Measurements from ENCODE around the gene TRPV3. TPM values are rescaled to one million over a fixed set of nuclear protein-coding genes. Genes with fewer than 3 reads are reported as not detected.
A peak's percentile ranks its signal among the peaks of the same experiment; 100 is the strongest.

Gene TRPV3
- total and polyA plus RNA-seq, 2 donors (not counting 1 experiment from before 2014, with no cell fraction given) = 0.20 to 0.99 TPM

- no peaks in the 10 kb centered on the region for H3K27me3 ChIP-seq (ENCODE audit: control insufficient read depth, insufficient read depth, low read length)
- peak overlapping the region; percentile 19 for H2AFZ ChIP-seq (ENCODE audit: low read length)
- H3K27ac ChIP-seq (ENCODE audit: insufficient read depth, low read length) = no peak overlapping the region
- no peak overlapping the region for H3K9ac ChIP-seq (ENCODE audit: insufficient read depth, low read length)
- peak in 1 of 2 donors; percentile 7 for DNase-seq (ENCODE audit: low read depth in 2 of 2)
- H3K79me2 ChIP-seq (ENCODE audit: control insufficient read depth, insufficient read depth, low read length) = no peaks in the 10 kb centered on the region
- no peak for TF ChIP-seq EZH2 (IDR thresholded peaks at IDR 0.05; ENCODE audit: low read length, missing control alignments)
- no peak for TF ChIP-seq CTCF (conservative IDR thresholded peaks at IDR 0.05 in 1 of 2, IDR thresholded peaks at IDR 0.05 in 1 of 2; ENCODE audit: low read depth in 1 of 2, low read length in 2 of 2)
- H3K36me3 ChIP-seq (ENCODE audit: control insufficient read depth, insufficient read depth, low read length) = no peaks in the 10 kb centered on the region
- H4K20me1 ChIP-seq (ENCODE audit: control insufficient read depth, extremely low read depth, insufficient read depth, low read length) = no peaks in the 10 kb centered on the region
- peaks cover 2% of the 10 kb centered on the region for H3K4me1 ChIP-seq (ENCODE audit: control insufficient read depth, extremely low read depth, insufficient read depth, low read length)
- peak overlapping the region; percentile 59 for H3K4me2 ChIP-seq (ENCODE audit: extremely low read depth, insufficient read depth, low read length)
- no peaks in the 10 kb centered on the region for H3K9me3 ChIP-seq (ENCODE audit: control insufficient read depth, insufficient read depth, low read depth, low read length)
- H3K4me3 ChIP-seq (replicated peaks in 1 of 4; ENCODE audit: control extremely low read depth in 1 of 4, insufficient read depth in 1 of 4, low read depth in 3 of 4, low read length in 4 of 4) = peak overlapping the region in 2 of 4 experiments; percentile 7 to 12
Observed at GRCh38 chr17:3513305-3514035, 44.1 kb downstream of the TRPV3 start.

- no peaks in the 10 kb centered on the region for H3K9me3 ChIP-seq (ENCODE audit: control insufficient read depth, insufficient read depth, low read depth, low read length)
- H3K79me2 ChIP-seq (ENCODE audit: control insufficient read depth, insufficient read depth, low read length) = no peaks in the 10 kb centered on the region
- TF ChIP-seq CTCF (conservative IDR thresholded peaks at IDR 0.05 in 1 of 2, IDR thresholded peaks at IDR 0.05 in 1 of 2; ENCODE audit: low read depth in 1 of 2, low read length in 2 of 2) (no peak), EZH2 (IDR thresholded peaks at IDR 0.05; ENCODE audit: low read length, missing control alignments) (no peak)
- H2AFZ ChIP-seq (ENCODE audit: low read length) = peak overlapping the region; percentile 19
- peaks cover 2% of the 10 kb centered on the region for H3K4me1 ChIP-seq (ENCODE audit: control insufficient read depth, extremely low read depth, insufficient read depth, low read length)
- DNase-seq (ENCODE audit: low read depth in 2 of 2) = peak; percentile 45 to 90
- no peaks in the 10 kb centered on the region for H4K20me1 ChIP-seq (ENCODE audit: control insufficient read depth, extremely low read depth, insufficient read depth, low read length)
- peak overlapping the region in 2 of 4 experiments; percentile 7 to 12 for H3K4me3 ChIP-seq (replicated peaks in 1 of 4; ENCODE audit: control extremely low read depth in 1 of 4, insufficient read depth in 1 of 4, low read depth in 3 of 4, low read length in 4 of 4)
- H3K27ac ChIP-seq (ENCODE audit: insufficient read depth, low read length) = no peak overlapping the region
- no peaks in the 10 kb centered on the region for H3K27me3 ChIP-seq (ENCODE audit: control insufficient read depth, insufficient read depth, low read length)
- H3K4me2 ChIP-seq (ENCODE audit: extremely low read depth, insufficient read depth, low read length) = peak overlapping the region; percentile 59
- no peak overlapping the region for H3K9ac ChIP-seq (ENCODE audit: insufficient read depth, low read length)
- no peaks in the 10 kb centered on the region for H3K36me3 ChIP-seq (ENCODE audit: control insufficient read depth, insufficient read depth, low read length)
Observed at GRCh38 chr17:3512505-3513171, 45.0 kb downstream of the TRPV3 start.

- Histone ChIP-seq H2AFZ (ENCODE audit: low read length) (no peak overlapping the region), H3K9ac (ENCODE audit: insufficient read depth, low read length) (no peak overlapping the region), H3K4me1 (ENCODE audit: control insufficient read depth, extremely low read depth, insufficient read depth, low read length) (peaks cover 2% of the 10 kb centered on the region), H3K4me3 (replicated peaks in 1 of 4; ENCODE audit: control extremely low read depth in 1 of 4, insufficient read depth in 1 of 4, low read depth in 3 of 4, low read length in 4 of 4) (no peak overlapping the region), H4K20me1 (ENCODE audit: control insufficient read depth, extremely low read depth, insufficient read depth, low read length) (no peaks in the 10 kb centered on the region), H3K79me2 (ENCODE audit: control insufficient read depth, insufficient read depth, low read length) (no peaks in the 10 kb centered on the region), H3K9me3 (ENCODE audit: control insufficient read depth, insufficient read depth, low read depth, low read length) (no peaks in the 10 kb centered on the region), H3K4me2 (ENCODE audit: extremely low read depth, insufficient read depth, low read length) (peak overlapping the region; percentile 59), H3K36me3 (ENCODE audit: control insufficient read depth, insufficient read depth, low read length) (no peaks in the 10 kb centered on the region), H3K27ac (ENCODE audit: insufficient read depth, low read length) (no peak overlapping the region), H3K27me3 (ENCODE audit: control insufficient read depth, insufficient read depth, low read length) (no peaks in the 10 kb centered on the region)
- no peak for TF ChIP-seq CTCF (conservative IDR thresholded peaks at IDR 0.05 in 1 of 2, IDR thresholded peaks at IDR 0.05 in 1 of 2; ENCODE audit: low read depth in 1 of 2, low read length in 2 of 2)
- no peak for TF ChIP-seq EZH2 (IDR thresholded peaks at IDR 0.05; ENCODE audit: low read length, missing control alignments)
- DNase-seq (ENCODE audit: low read depth in 2 of 2) = peak in 1 of 2 donors; percentile 32
Observed at GRCh38 chr17:3511852-3512504, 45.6 kb downstream of the TRPV3 start.
